GM23248 (cell line): ENCODE results near the gene CD19. TPM values are rescaled to one million over a fixed set of nuclear protein-coding genes. Genes with fewer than 3 reads are reported as not detected.

ENCODE experiments used
- DNase-seq: peaks from one replicate; pipeline ENCODE4 v3.0.0-alpha.2; 2015
- H2AFZ ChIP-seq: fragments of 200-600 bp; sonication (generic); 2 replicates; pipeline ENCODE4 v1.6.1; 2016; ENCODE audit warnings: antibody characterized with exemption
- H3F3A ChIP-seq: fragments of 200-600 bp; sonication (generic); 2 replicates; pipeline ENCODE4 v1.6.1; 2016; ENCODE audit warnings: mild to moderate bottlenecking, antibody characterized with exemption, mixed run types; ENCODE audit not compliant: insufficient read depth
- H3K27ac ChIP-seq: fragments of 200-600 bp; sonication (generic); 2 replicates; pipeline ENCODE4 v1.5.1; 2016; ENCODE audit warnings: mild to moderate bottlenecking
- H3K27me3 ChIP-seq: fragments of 200-600 bp; sonication (generic); replicated peaks from 2 replicates; pipeline ENCODE4 v1.6.1; 2016; ENCODE audit warnings: mild to moderate bottlenecking; ENCODE audit not compliant: insufficient read depth
- H3K36me3 ChIP-seq: fragments of 200-600 bp; sonication (generic); 2 replicates; pipeline ENCODE4 v1.6.1; 2016; ENCODE audit warnings: low read depth, mild to moderate bottlenecking
- H3K4me1 ChIP-seq: fragments of 200-600 bp; sonication (generic); 2 replicates; pipeline ENCODE4 v1.6.1; 2016; ENCODE audit warnings: mild to moderate bottlenecking; ENCODE audit not compliant: insufficient read depth
- H3K4me2 ChIP-seq: fragments of 200-600 bp; sonication (generic); one replicate; pipeline ENCODE4 v1.6.1; 2016; ENCODE audit warnings: mild to moderate bottlenecking; ENCODE audit not compliant: unreplicated experiment
- H3K4me3 ChIP-seq: fragments of 200-600 bp; sonication (generic); 2 replicates; pipeline ENCODE4 v1.5.1; 2016; ENCODE audit warnings: mild to moderate bottlenecking
- H3K79me2 ChIP-seq: fragments of 200-600 bp; sonication (generic); 2 replicates; pipeline ENCODE4 v1.6.1; 2016; ENCODE audit warnings: mild to moderate bottlenecking; ENCODE audit not compliant: insufficient read depth
- H3K9ac ChIP-seq: fragments of 200-600 bp; sonication (generic); 2 replicates; pipeline ENCODE4 v1.6.1; 2016; ENCODE audit warnings: mild to moderate bottlenecking
- H3K9me2 ChIP-seq: fragments of 200-600 bp; sonication (generic); 2 replicates; pipeline ENCODE4 v1.6.1; 2016; ENCODE audit warnings: mixed run types, mild to moderate bottlenecking, moderate library complexity; ENCODE audit not compliant: insufficient read depth
- H3K9me3 ChIP-seq: fragments of 200-600 bp; sonication (generic); one replicate; pipeline ENCODE4 v1.6.1; 2017; ENCODE audit warnings: low read depth
- H4K20me1 ChIP-seq: fragments of 200-600 bp; sonication (generic); 2 replicates; pipeline ENCODE4 v1.6.0; 2016; ENCODE audit not compliant: insufficient read depth
- EZH2 ChIP-seq: fragments of 200-600 bp; sonication (generic); IDR thresholded peaks from 2 replicates; pipeline ENCODE4 v1.6.1; 2018; ENCODE audit warnings: antibody characterized with exemption, mild to moderate bottlenecking; ENCODE audit not compliant: insufficient read depth, poor library complexity, severe bottlenecking
- EZH2phosphoT487 ChIP-seq: fragments of 200-600 bp; sonication (generic); IDR thresholded peaks from 2 replicates; pipeline ENCODE4 v1.6.1; 2018; ENCODE audit warnings: antibody characterized with exemption, moderate library complexity, mild to moderate bottlenecking, low read depth; ENCODE audit not compliant: insufficient read depth
- WGBS, 2 experiments: methylation state at CpG; one replicate each; pipeline ENCODE4 v1.1.6; 2015 to 2017; ENCODE audit warnings: low lambda C conversion rate in 2 of 2, low coverage in 1 of 2; ENCODE audit errors: missing lambda C conversion rate in 2 of 2; 5-methylcytosine and 5-hydroxymethylcytosine counted together
- in situ Hi-C: fragments of 300-500 bp; cut with MboI; formaldehyde crosslinking; loops from 2 replicates; pipeline ENCODE4 v1.15.0; 2020
- polyA plus RNA-seq: library from polyadenylated mRNA; unstranded; fragments of >200 nt; fragmentation: Nextera tagmentation; extraction: Ambion mirVana; gene quantifications from 2 replicates; pipeline ENCODE4 v1.2.1, GENCODE V29; 2016
- total RNA-seq: library from RNA; depleted of rRNA; stranded (reverse); fragments of >200 nt; shearing (Covaris generic); gene quantifications from 2 replicates; pipeline ENCODE4 v1.2.3, GENCODE V29; 2014

Gene CD19
- total and polyA plus RNA-seq, 2 experiments from 2014 or later: not detected

- peaks cover 8% of the 10 kb centered on the region; the same call in 1 of the 2 replicates for H3F3A ChIP-seq
- H3K9me3 ChIP-seq: no peaks in the 10 kb centered on the region
- in situ Hi-C loops: loop anchor here (25.0 kb wide), 1 partner anchor 391 kb away; the partner anchor contains the start of gene NUPR1
- no peak for DNase-seq
- no peak overlapping the region for H3K9ac ChIP-seq
- no peaks in the 10 kb centered on the region for H3K36me3 ChIP-seq
- WGBS, 2 experiments: 100% methylated on average over 1 of the region's 1 CpG
- TF ChIP-seq EZH2phosphoT487: no peak
- TF ChIP-seq EZH2: no peak
- H3K79me2 ChIP-seq: no peaks in the 10 kb centered on the region
- no peak overlapping the region for H3K27ac ChIP-seq
- H3K4me2 ChIP-seq: no peak overlapping the region
- no peak overlapping the region for H2AFZ ChIP-seq
- H3K4me3 ChIP-seq: no peak overlapping the region
- H3K27me3 ChIP-seq: no peaks in the 10 kb centered on the region
- H3K4me1 ChIP-seq: no peaks in the 10 kb centered on the region
- H4K20me1 ChIP-seq: no peaks in the 10 kb centered on the region
- no peaks in the 10 kb centered on the region for H3K9me2 ChIP-seq
Measured at GRCh38 chr16:28927815-28928214, 4.0 kb upstream of the CD19 start.

- TF ChIP-seq EZH2phosphoT487 (no peak), EZH2 (no peak)
- peaks cover 8% of the 10 kb centered on the region; the same call in 1 of the 2 replicates for H3F3A ChIP-seq
- H4K20me1 ChIP-seq: no peaks in the 10 kb centered on the region
- H3K9me3 ChIP-seq: no peaks in the 10 kb centered on the region
- no peaks in the 10 kb centered on the region for H3K36me3 ChIP-seq
- no peaks in the 10 kb centered on the region for H3K9me2 ChIP-seq
- H3K4me2 ChIP-seq: no peak overlapping the region
- 56 to 60% methylated on average over 3 of the region's 3 CpGs for WGBS, 2 experiments
- H3K9ac ChIP-seq: no peak overlapping the region
- no peaks in the 10 kb centered on the region for H3K79me2 ChIP-seq
- H3K27ac ChIP-seq: no peak overlapping the region
- H2AFZ ChIP-seq: no peak overlapping the region
- no peak overlapping the region for H3K4me3 ChIP-seq
- H3K27me3 ChIP-seq: no peaks in the 10 kb centered on the region
- in situ Hi-C loops: loop anchor here (25.0 kb wide), 1 partner anchor 393 kb away; the partner anchor contains the start of gene NUPR1
- no peaks in the 10 kb centered on the region for H3K4me1 ChIP-seq
- no peak for DNase-seq
Measured at GRCh38 chr16:28930203-28930602, 1.6 kb upstream of the CD19 start.

DNA sequence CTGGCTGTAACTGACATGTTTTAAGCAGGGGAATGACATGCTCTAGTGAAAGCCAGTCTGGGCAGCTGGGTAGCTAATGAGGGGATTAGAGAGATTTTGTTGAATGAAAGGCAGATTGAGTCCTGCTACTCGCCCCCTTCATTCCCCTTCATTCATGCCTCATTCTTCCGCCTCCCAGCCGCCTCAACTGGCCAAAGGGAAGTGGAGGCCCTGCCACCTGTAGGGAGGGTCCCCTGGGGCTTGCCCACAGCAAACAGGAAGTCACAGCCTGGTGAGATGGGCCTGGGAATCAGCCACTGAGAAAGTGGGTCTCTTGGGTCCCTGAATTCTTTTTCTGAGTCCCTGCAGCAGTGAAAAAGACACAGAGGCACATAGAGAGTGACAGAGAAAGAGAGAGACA, 1.1 kb upstream of the CD19 start:
- no peak overlapping the region for H2AFZ ChIP-seq
- in situ Hi-C loops: loop anchor here (25.0 kb wide), 1 partner anchor 393 kb away; the partner anchor contains the start of gene NUPR1
- no peaks in the 10 kb centered on the region for H3K9me3 ChIP-seq
- DNase-seq: no peak
- H3K27me3 ChIP-seq: no peaks in the 10 kb centered on the region
- no peak overlapping the region for H3K27ac ChIP-seq
- no peak overlapping the region for H3K9ac ChIP-seq
- 79 to 85% methylated on average over 3 of the region's 3 CpGs for WGBS, 2 experiments
- H3K36me3 ChIP-seq: no peaks in the 10 kb centered on the region
- no peaks in the 10 kb centered on the region for H4K20me1 ChIP-seq
- H3F3A ChIP-seq: peaks cover 7% of the 10 kb centered on the region; the same call in 1 of the 2 replicates
- H3K4me1 ChIP-seq: no peaks in the 10 kb centered on the region
- H3K9me2 ChIP-seq: no peaks in the 10 kb centered on the region
- TF ChIP-seq EZH2phosphoT487 (no peak), EZH2 (no peak)
- H3K79me2 ChIP-seq: no peaks in the 10 kb centered on the region
- H3K4me3 ChIP-seq: no peak overlapping the region
- no peak overlapping the region for H3K4me2 ChIP-seq

- no peaks in the 10 kb centered on the region for H3K9me2 ChIP-seq
- no peak overlapping the region for H2AFZ ChIP-seq
- TF ChIP-seq EZH2phosphoT487 (no peak), EZH2 (no peak)
- no peaks in the 10 kb centered on the region for H4K20me1 ChIP-seq
- H3K4me2 ChIP-seq: no peak overlapping the region
- H3K9me3 ChIP-seq: no peaks in the 10 kb centered on the region
- no peaks in the 10 kb centered on the region for H3F3A ChIP-seq
- H3K9ac ChIP-seq: no peak overlapping the region
- WGBS, 2 experiments: 81 to 82% methylated on average over 13 to 20 of the region's 20 CpGs
- no peaks in the 10 kb centered on the region for H3K79me2 ChIP-seq
- no peaks in the 10 kb centered on the region for H3K36me3 ChIP-seq
- H3K27me3 ChIP-seq: no peaks in the 10 kb centered on the region
- no peak overlapping the region for H3K27ac ChIP-seq
- no peaks in the 10 kb centered on the region for H3K4me1 ChIP-seq
- no peak overlapping the region for H3K4me3 ChIP-seq
- in situ Hi-C loops: loop anchor here (25.0 kb wide), 1 partner anchor 395 kb away; the partner anchor contains the start of gene NUPR1
- no peak for DNase-seq
Measured at GRCh38 chr16:28932339-28933141, 769 bp downstream of the CD19 start.
